Fibroblast of mammary gland (primary cell): ENCODE results near the gene GGA3.
A peak's percentile ranks its signal among the peaks of the same experiment; 100 is the strongest.

ENCODE experiments used
- DNase-seq: peaks from one replicate; pipeline ENCODE4 v3.0.0-alpha.2; 2010; ENCODE audit warnings: low read depth
- H3K4me3 ChIP-seq: 2 replicates; pipeline ENCODE4 v1.5.1; 2011; ENCODE audit warnings: low read depth, mild to moderate bottlenecking, low read length, moderate library complexity; ENCODE audit not compliant: control insufficient read depth
- CTCF ChIP-seq: conservative IDR thresholded peaks from 2 replicates; pipeline ENCODE4 v1.5.1; 2011; ENCODE audit warnings: low read depth, low read length, inconsistent platforms; ENCODE audit not compliant: control insufficient read depth, insufficient read depth

GGA3 gene

GRCh38 chr17:75252039-75252816, 9.2 kb downstream of the GGA3 start:
- TF ChIP-seq CTCF, result no peak
- no peak for DNase-seq

GRCh38 chr17:75250009-75250471, 11.4 kb downstream of the GGA3 start:
- TF ChIP-seq CTCF, result no peak
- peak overlapping the region; percentile 9 for H3K4me3 ChIP-seq

More at GRCh38 chr17:75252039-75252816, 9.2 kb downstream of the GGA3 start:
- no peak overlapping the region for H3K4me3 ChIP-seq

GRCh38 chr17:75249564-75249963, 11.8 kb downstream of the GGA3 start:
- DNase-seq, result no peak
- no peak for TF ChIP-seq CTCF
- H3K4me3 ChIP-seq, result no peak overlapping the region

More at GRCh38 chr17:75250009-75250471, 11.4 kb downstream of the GGA3 start:
- peak; percentile 83 for DNase-seq

GRCh38 chr17:75246404-75246803, 15.0 kb downstream of the GGA3 start:
- H3K4me3 ChIP-seq, result no peak overlapping the region
- DNase-seq, result no peak
- TF ChIP-seq CTCF, result no peak

GRCh38 chr17:75245011-75245410, 16.4 kb downstream of the GGA3 start:
- no peak for TF ChIP-seq CTCF
- no peak overlapping the region for H3K4me3 ChIP-seq
- no peak for DNase-seq

- no peak overlapping the region for H3K4me3 ChIP-seq
Measured at GRCh38 chr17:75244133-75244866, 17.1 kb downstream of the GGA3 start.

More at GRCh38 chr17:75244133-75244866, 17.1 kb downstream of the GGA3 start:
- TF ChIP-seq CTCF, result no peak
- DNase-seq, result no peak
